ENCODE data around the gene ASB13. TPM values are rescaled to one million over a fixed set of nuclear protein-coding genes. Genes with fewer than 3 reads are reported as not detected.

Gene ASB13
- total RNA-seq, 2 experiments from 2014 or later, result 1.9 to 2.9 TPM

DNA sequence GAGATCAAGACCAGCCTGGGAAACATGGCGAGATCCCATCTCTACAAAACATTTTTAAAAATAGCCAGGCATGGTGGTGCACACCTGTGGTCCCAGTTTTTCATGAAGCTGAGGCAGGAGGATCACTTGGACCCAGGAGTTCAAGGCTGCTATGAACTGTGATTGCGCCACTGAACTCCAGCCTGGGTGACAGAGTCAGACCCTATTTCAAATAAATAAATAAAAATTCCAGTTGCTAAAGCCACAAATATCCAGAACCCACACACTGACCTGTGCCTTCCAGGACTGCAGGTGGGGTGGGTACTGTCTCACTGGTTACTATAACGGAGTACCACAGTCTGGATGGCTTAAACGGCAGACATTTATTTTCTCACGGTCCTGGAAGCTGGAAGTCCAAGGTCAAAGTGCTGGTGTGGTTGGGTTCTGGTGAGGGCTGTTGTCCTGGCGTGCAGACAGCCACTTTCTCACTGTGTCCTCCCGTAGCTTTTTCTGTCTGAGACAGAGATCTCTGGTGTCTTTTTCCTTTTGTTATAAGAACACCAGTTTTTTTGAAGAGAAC lies 38.8 kb downstream of the ASB13 start:
- Mint-ChIP-seq H3K27ac (no peak overlapping the region), H3K36me3 (ENCODE audit: low read depth) (no peaks in the 10 kb centered on the region), H3K4me1 (ENCODE audit: low read depth) (peaks cover 15% of the 10 kb centered on the region), H3K27me3 (peaks cover 4% of the 10 kb centered on the region), H3K9me3 (no peaks in the 10 kb centered on the region), H3K4me3 (no peak overlapping the region)
- DNase-seq (no peak), ATAC-seq (ENCODE audit: poor library complexity) (no peak)
- Histone ChIP-seq H3K36me3 (ENCODE audit: insufficient read depth, low read length) (no peaks in the 10 kb centered on the region), H3K27me3 (ENCODE audit: control insufficient read depth in 1 of 2, insufficient read depth in 2 of 2, low read length in 2 of 2) (no peaks in the 10 kb centered on the region), H3K9me3 (ENCODE audit: control insufficient read depth in 1 of 2, insufficient read depth in 1 of 2, low read length in 2 of 2) (no peaks in the 10 kb centered on the region), H3K27ac (ENCODE audit: low read depth in 1 of 2, low read length in 2 of 2) (no peak overlapping the region), H3K4me3 (ENCODE audit: low read length) (no peak overlapping the region), H3K4me1 (ENCODE audit: insufficient read depth, low read length) (peaks cover 21% of the 10 kb centered on the region)
- intact Hi-C loops (cut with DNase I, micrococcal nuclease), result no loop called here
- TF ChIP-seq, protein P1, sequence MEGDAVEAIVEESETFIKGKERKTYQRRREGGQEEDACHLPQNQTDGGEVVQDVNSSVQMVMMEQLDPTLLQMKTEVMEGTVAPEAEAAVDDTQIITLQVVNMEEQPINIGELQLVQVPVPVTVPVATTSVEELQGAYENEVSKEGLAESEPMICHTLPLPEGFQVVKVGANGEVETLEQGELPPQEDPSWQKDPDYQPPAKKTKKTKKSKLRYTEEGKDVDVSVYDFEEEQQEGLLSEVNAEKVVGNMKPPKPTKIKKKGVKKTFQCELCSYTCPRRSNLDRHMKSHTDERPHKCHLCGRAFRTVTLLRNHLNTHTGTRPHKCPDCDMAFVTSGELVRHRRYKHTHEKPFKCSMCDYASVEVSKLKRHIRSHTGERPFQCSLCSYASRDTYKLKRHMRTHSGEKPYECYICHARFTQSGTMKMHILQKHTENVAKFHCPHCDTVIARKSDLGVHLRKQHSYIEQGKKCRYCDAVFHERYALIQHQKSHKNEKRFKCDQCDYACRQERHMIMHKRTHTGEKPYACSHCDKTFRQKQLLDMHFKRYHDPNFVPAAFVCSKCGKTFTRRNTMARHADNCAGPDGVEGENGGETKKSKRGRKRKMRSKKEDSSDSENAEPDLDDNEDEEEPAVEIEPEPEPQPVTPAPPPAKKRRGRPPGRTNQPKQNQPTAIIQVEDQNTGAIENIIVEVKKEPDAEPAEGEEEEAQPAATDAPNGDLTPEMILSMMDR (IDR thresholded peaks at IDR 0.05), result no peak
- POLR2A ChIA-PET, result interaction anchor here (0.6 kb wide), 1 partner anchor 99 kb away, joined by 4 read pairs; no protein-coding TSS in a partner anchor
- CTCF ChIA-PET, result no interaction called here

DNA sequence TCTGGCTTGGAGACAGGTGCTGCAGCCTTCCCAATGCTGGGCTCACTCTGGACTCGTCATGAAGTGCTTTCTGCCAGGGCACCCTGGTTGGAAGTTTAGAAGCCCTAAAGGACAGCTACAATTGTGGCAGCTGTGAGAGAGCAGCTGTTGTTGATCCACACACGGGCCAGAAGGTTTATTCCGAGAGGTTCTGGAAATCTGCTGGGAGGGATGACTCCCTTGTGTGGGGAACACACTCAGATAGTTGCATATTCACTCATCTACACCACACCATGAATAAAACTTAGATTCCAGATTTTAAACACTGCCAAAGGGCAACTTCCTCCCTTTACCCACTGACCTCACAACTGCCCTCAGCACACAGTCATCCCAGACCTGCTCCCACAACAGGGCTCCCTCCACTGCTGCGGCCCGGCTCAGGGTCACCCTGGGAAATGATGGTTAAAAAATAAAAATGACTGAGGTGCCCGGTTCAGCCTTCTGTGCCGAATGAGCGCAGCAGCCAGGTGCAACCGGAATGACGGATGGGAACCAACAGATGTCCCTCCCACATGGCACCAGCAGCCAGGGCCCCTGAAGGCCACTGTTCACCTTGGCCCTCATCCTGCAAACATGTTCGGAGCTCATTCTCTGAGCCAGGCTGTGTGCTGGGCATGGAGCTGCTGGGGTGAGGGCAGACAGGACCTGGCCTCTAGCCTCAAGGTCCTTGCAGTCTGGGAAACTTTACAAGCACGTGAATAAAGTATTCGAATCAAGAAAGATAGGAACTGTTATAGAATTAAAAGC lies 40.2 kb downstream of the ASB13 start:
- ATAC-seq (ENCODE audit: poor library complexity) (no peak), DNase-seq (no peak)
- no peaks in the 10 kb centered on the region for H3K36me3 Mint-ChIP-seq (ENCODE audit: low read depth)
- CTCF ChIA-PET, result interaction anchor here (4.9 kb wide), 1 partner anchor 182 kb away, joined by 116 read pairs; no protein-coding TSS in a partner anchor
- TF ChIP-seq, protein P1 (IDR thresholded peaks at IDR 0.05), result no peak
- intact Hi-C loops (cut with DNase I, micrococcal nuclease), result no loop called here
- H3K4me3 Mint-ChIP-seq, result no peak overlapping the region
- no peaks in the 10 kb centered on the region for H3K9me3 Mint-ChIP-seq
- POLR2A ChIA-PET, result no interaction called here
- H3K27me3 Mint-ChIP-seq, result peaks cover 4% of the 10 kb centered on the region
- Histone ChIP-seq H3K36me3 (ENCODE audit: insufficient read depth, low read length) (no peaks in the 10 kb centered on the region), H3K4me1 (ENCODE audit: insufficient read depth, low read length) (peaks cover 21% of the 10 kb centered on the region), H3K27ac (ENCODE audit: low read depth in 1 of 2, low read length in 2 of 2) (no peak overlapping the region), H3K4me3 (ENCODE audit: low read length) (no peak overlapping the region), H3K9me3 (ENCODE audit: control insufficient read depth in 1 of 2, insufficient read depth in 1 of 2, low read length in 2 of 2) (no peaks in the 10 kb centered on the region), H3K27me3 (ENCODE audit: control insufficient read depth in 1 of 2, insufficient read depth in 2 of 2, low read length in 2 of 2) (no peaks in the 10 kb centered on the region)
- no peak overlapping the region for H3K27ac Mint-ChIP-seq
- H3K4me1 Mint-ChIP-seq (ENCODE audit: low read depth), result peaks cover 15% of the 10 kb centered on the region

DNA sequence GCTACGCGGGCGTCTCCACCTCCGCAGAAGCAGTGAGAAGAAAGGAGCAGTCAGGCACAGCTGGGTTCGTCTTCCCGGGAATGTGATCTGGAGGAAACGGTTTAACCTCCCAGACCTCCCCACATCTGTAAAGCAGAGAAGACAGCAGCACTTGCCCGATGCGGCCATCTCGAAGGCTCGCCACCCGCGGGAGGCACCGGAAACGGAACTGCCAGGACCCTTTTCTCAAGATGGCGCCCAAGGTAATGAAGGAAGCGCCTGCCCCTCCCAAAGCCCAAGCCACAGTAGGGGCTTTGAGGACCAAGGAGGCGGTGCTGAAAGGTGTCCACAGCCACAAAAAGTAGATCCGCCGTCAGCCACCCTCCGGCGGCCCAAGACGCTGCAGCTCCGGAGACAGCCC lies 41.7 kb downstream of the ASB13 start:
- ChIA-PET POLR2A (no interaction called here), CTCF (interaction anchor here (4.9 kb wide), 1 partner anchor 180 kb away, joined by 116 read pairs; no protein-coding TSS in a partner anchor)
- Mint-ChIP-seq H3K36me3 (ENCODE audit: low read depth) (no peaks in the 10 kb centered on the region), H3K27ac (no peak overlapping the region), H3K9me3 (no peaks in the 10 kb centered on the region), H3K4me1 (ENCODE audit: low read depth) (peaks cover 10% of the 10 kb centered on the region), H3K4me3 (no peak overlapping the region), H3K27me3 (peaks cover 4% of the 10 kb centered on the region)
- H3K27me3 ChIP-seq (ENCODE audit: control insufficient read depth in 1 of 2, insufficient read depth in 2 of 2, low read length in 2 of 2), result no peaks in the 10 kb centered on the region
- H3K27ac ChIP-seq (ENCODE audit: low read depth in 1 of 2, low read length in 2 of 2), result no peak overlapping the region
- H3K9me3 ChIP-seq (ENCODE audit: control insufficient read depth in 1 of 2, insufficient read depth in 1 of 2, low read length in 2 of 2), result no peaks in the 10 kb centered on the region
- H3K36me3 ChIP-seq (ENCODE audit: insufficient read depth, low read length), result no peaks in the 10 kb centered on the region
- H3K4me1 ChIP-seq (ENCODE audit: insufficient read depth, low read length), result peaks cover 20% of the 10 kb centered on the region
- TF ChIP-seq, protein P1 (IDR thresholded peaks at IDR 0.05), result no peak
- intact Hi-C loops (cut with DNase I, micrococcal nuclease), result no loop called here
- ATAC-seq (ENCODE audit: poor library complexity) (no peak), DNase-seq (no peak)
- no peak overlapping the region for H3K4me3 ChIP-seq (ENCODE audit: low read length)
